ENCODE results near the gene SESTD1. TPM values are rescaled to one million over a fixed set of nuclear protein-coding genes. Genes with fewer than 3 reads are reported as not detected.
"Not testable (repeated sequence)": the region's sequence is repeated elsewhere in the genome, so short reads cannot be mapped to it uniquely, and the experiment has no call there.

Gene SESTD1
- total RNA-seq, 2 donors from 2014 or later, result 142 to 163 TPM

- intact Hi-C loops (cut with DNase I), result no loop called here
- no peak for DNase-seq (ENCODE audit: low spot score)
These were observed 195.5 kb downstream of the SESTD1 start for GRCh38 chr2:179068991-179069643.

DNA sequence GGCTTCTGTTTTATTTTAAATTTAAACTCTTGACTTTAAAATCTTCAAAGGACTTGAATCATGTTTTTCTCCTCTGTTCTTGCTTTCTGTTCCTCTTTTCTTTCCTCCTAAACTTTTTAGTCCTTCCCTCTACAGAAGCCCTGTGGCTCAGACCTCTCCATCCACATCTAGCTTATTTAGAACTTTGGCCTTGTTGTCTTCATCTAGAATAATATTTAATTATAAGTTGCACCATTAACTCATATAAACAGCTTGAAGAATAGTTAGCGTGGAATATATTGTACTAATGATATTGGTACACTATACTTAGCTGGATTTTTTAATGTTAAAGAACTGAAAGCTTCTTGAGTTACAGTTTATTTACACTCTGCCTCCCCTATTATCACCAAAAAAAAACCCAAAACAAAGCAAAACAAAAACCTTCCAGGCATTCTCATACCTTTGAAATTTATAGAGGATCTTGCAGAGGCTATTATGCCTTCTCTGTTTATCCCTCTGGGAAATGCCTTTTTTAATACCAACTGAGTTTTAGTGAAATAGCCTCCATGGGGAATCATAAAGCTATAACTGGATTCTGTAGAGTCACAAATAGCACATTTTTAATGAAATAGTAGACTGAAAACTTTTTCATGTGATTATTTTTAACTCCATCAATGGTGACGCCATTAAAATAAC, 205.5 kb downstream of the SESTD1 start:
- intact Hi-C loops (cut with DNase I), result no loop called here
- no peak for DNase-seq (ENCODE audit: low spot score)

DNA sequence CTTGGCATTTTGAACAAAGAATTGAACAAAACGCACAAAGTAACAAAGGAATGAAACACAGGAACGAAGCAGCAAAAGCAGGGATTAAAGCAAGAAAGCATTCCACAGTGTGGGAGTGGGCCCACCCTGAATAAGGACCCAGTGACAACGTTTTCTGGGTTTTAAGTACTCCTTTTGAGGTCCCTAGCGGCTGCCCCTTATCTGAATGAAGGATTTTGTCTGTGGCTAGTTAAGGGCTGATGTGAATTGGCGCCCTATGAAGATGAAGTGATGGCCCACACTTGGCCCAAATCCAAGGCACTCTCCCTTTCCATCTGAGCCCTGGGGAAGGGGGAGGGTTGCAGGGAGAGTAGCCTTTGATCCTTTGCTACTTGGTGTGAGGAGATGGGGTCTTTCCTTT, 206.9 kb downstream of the SESTD1 start:
- intact Hi-C loops (cut with DNase I), result no loop called here
- DNase-seq (ENCODE audit: low spot score), result no peak

DNA sequence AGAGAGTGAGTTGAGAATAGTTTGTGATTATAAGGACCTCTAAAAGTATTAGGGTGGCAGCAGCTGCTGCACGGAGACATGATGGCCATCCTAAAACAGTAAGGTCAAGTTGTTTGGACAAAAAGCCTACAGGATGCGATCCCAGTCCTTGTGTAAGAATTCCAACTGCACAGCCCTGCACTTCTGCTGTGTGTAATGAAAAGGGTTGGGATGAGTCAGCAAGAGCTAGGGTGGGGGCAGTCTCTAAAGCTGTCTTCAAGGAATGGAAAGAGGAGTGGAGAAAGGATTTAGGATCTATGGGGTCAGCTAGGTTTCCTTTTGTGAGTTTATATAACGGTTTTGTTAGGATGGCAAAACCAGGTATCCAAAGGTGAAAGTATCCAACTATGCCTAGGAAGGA, 211.1 kb downstream of the SESTD1 start:
- DNase-seq (ENCODE audit: low spot score); intact Hi-C loops (cut with DNase I): not testable (repeated sequence)

Other genes with a start within 250 kb of the SESTD1 start
- 1 to 10 TPM; 6.2 to 6.7 TPM for gene CCDC141, start 214.7 kb downstream of the SESTD1 start, total RNA-seq